ENCODE measurements around the gene IFITM10. TPM values are rescaled to one million over a fixed set of nuclear protein-coding genes. Genes with fewer than 3 reads are reported as not detected.

IFITM10 gene
- total RNA-seq, 1 donor = 2.2 TPM

- no peak overlapping the region for H3K4me3 ChIP-seq (ENCODE audit: low read depth, low read length)
- no peak for TF ChIP-seq CTCF (IDR thresholded peaks at IDR 0.05; ENCODE audit: insufficient read depth, low read length)
- no peak for DNase-seq (ENCODE audit: low read depth)
These were observed 18.8 kb downstream of the IFITM10 start for GRCh38 chr11:1731451-1732059.

- TF ChIP-seq CTCF (IDR thresholded peaks at IDR 0.05; ENCODE audit: insufficient read depth, low read length) = no peak
- H3K4me3 ChIP-seq (ENCODE audit: low read depth, low read length) = no peak overlapping the region
- no peak for DNase-seq (ENCODE audit: low read depth)
These were observed 20.3 kb downstream of the IFITM10 start for GRCh38 chr11:1730059-1730629.

DNA sequence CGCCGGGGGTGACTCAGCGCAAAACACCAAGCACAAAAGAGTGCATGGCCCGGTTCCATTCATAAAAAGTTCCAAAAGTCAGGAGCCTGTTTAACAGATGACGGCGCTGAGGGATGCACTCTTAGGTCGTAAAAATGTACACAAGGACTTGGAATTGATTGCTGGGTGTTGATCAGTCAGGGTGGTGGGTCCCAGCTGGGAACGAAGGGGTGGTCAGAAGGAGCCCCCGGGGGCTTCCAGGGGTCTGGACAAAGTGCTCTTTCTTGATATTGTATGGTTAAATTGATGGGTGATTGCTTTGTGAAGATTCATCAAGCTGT, 20.7 kb downstream of the IFITM10 start:
- DNase-seq (ENCODE audit: low read depth) = no peak
- TF ChIP-seq CTCF (IDR thresholded peaks at IDR 0.05; ENCODE audit: insufficient read depth, low read length) = no peak
- H3K4me3 ChIP-seq (ENCODE audit: low read depth, low read length) = no peak overlapping the region

DNA sequence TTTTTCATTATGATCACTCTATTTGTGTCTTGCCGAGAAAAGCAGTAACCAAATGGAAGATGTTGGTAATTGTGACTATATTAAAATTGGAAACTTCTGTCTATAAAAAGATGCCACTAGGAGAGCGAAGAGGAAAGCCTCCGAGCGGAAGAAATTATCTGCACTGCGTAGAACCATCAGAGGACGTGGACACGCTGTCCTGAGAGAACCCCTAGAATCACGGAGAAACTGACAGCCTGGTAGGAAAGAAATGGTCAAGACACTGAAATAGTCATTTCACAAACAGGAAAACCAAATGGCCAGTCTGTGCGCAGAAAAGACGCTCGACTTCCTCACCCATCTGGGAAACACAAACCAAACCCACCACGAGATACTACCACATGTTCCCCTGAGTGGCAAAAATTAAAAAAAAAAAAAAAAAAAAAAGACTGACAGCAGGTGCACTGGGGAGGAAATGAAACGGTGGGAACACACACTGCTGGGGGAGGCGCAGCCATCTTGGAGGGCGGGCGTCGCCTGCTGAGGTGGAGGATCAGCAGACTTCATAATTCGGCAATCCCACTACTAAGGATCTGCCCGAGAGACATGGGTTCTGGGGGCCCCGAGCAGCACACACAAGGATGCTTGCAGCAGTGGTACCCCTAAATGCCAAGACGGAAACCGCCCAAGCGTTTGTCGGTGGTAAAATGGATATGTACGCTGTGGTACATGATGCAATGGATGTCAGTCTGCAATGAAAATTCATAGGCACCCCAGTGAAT, 21.3 kb downstream of the IFITM10 start:
- no peak for TF ChIP-seq CTCF (IDR thresholded peaks at IDR 0.05; ENCODE audit: insufficient read depth, low read length)
- no peak overlapping the region for H3K4me3 ChIP-seq (ENCODE audit: low read depth, low read length)
- no peak for DNase-seq (ENCODE audit: low read depth)

DNA sequence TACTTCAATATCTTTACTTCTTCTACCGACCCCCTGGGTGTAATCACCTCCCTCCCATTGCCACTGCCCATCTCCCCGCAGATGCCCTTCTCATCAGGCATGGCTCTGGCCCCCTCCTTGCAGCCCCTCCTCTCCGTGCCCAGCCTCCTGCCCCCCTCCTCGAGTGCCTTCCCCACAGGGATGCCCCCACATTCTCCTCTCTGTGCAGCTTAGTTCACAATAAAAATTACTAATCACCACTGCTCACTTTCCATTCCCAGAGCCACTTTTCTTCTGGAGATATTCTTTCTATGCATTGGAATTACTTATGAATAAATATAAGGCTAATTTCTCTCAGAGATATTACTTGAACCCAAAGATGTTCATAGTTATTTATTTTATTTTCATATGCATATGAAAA, 22.1 kb downstream of the IFITM10 start:
- no peak for TF ChIP-seq CTCF (IDR thresholded peaks at IDR 0.05; ENCODE audit: insufficient read depth, low read length)
- H3K4me3 ChIP-seq (ENCODE audit: low read depth, low read length) = no peak overlapping the region
- DNase-seq (ENCODE audit: low read depth) = no peak

GRCh38 chr11:1727861-1728260, 22.5 kb downstream of the IFITM10 start:
- TF ChIP-seq CTCF (IDR thresholded peaks at IDR 0.05; ENCODE audit: insufficient read depth, low read length) = no peak
- DNase-seq (ENCODE audit: low read depth) = no peak
- H3K4me3 ChIP-seq (ENCODE audit: low read depth, low read length) = no peak overlapping the region

Data from fibroblast of the aortic adventitia (primary cell).